HFF-Myc (cell line): ENCODE data around the gene KRTAP4-4.
"Not testable (repeated sequence)": the region's sequence is repeated elsewhere in the genome, so short reads cannot be mapped to it uniquely, and the experiment has no call there.

Experiments used
- DNase-seq: peaks from one replicate; pipeline ENCODE4 v3.0.0-alpha.2; 2011; ENCODE audit warnings: low read depth; ENCODE audit errors: extremely low read depth
- H3K4me3 ChIP-seq: replicated peaks from 2 replicates; pipeline ENCODE4 v1.5.1; 2011; ENCODE audit warnings: low read depth, mild to moderate bottlenecking, control low read depth, low read length
- CTCF ChIP-seq: IDR thresholded peaks from 2 replicates; pipeline ENCODE4 v1.5.1; 2012; ENCODE audit warnings: mild to moderate bottlenecking, low read depth, low read length, control low read depth; ENCODE audit errors: missing control alignments

Gene KRTAP4-4

GRCh38 chr17:41160648-41161047, at the start of gene KRTAP4-4:
Gene KRTAP4-4, minus strand, starts transcription at chr17:41160748. Its CDS starts 57 bp downstream, at chr17:41160691.
- no peak for TF ChIP-seq CTCF
- no peak within 1 kb of the TSS for H3K4me3 ChIP-seq
- no peak for DNase-seq

- TF ChIP-seq CTCF = no peak
- DNase-seq = no peak
- no peak overlapping the region for H3K4me3 ChIP-seq
These were observed 39.0 kb upstream of the KRTAP4-4 start for GRCh38 chr17:41199421-41200078.

- no peak for DNase-seq
- no peak for TF ChIP-seq CTCF
- no peak overlapping the region for H3K4me3 ChIP-seq
These were observed 35.5 kb upstream of the KRTAP4-4 start for GRCh38 chr17:41196068-41196467.

DNA sequence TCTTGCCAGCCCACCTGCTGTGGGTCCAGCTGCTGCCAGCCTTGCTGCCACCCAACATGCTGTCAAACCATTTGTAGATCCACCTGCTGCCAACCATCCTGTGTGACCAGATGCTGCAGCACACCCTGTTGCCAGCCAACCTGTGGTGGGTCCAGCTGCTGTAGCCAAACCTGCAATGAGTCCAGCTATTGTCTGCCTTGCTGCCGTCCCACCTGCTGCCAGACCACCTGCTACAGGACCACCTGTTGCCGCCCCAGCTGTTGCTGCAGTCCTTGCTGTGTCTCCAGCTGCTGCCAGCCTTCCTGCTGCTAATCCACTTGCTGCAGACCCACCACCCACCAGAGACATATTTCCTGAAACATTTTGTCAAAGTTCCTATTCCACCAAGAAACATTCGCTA, 29.8 kb upstream of the KRTAP4-4 start:
- no peak for TF ChIP-seq CTCF
- no peak for DNase-seq
- no peak overlapping the region for H3K4me3 ChIP-seq

GRCh38 chr17:41189837-41190318, 29.3 kb upstream of the KRTAP4-4 start, which contains the start of gene KRTAP9-1:
Gene KRTAP9-1, plus strand, starts transcription at chr17:41189887. Its CDS starts 0 bp downstream, at chr17:41189887.
- not testable (repeated sequence) for H3K4me3 ChIP-seq, DNase-seq

DNA sequence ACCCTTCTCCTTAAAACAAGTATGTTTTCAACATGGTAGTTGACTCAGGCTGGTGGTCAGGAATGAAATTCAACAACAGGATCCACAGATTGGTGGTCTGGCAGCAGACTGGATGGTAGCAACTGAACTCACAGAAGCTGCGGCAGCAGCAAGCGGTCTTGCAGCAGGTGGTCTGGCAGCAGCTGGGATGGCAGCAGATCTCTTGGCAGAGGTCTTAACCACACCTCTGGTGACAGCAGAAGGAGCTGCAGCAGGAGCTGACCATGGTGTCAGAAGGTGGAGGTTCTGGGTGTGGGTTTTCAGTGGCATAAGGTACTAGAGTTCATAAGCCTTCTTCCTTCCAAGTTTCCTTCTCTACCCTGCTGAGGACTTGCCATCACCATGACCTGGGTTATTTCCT, 26.3 kb upstream of the KRTAP4-4 start:
- DNase-seq = no peak
- H3K4me3 ChIP-seq = no peak overlapping the region
- no peak for TF ChIP-seq CTCF

- TF ChIP-seq CTCF = no peak
- no peak for DNase-seq
- no peak overlapping the region for H3K4me3 ChIP-seq
These were observed 24.5 kb upstream of the KRTAP4-4 start for GRCh38 chr17:41185001-41185400.
